GM23248 (cell line): ENCODE measurements around the gene FAM53A. TPM values are rescaled to one million over a fixed set of nuclear protein-coding genes. Genes with fewer than 3 reads are reported as not detected.

Experiments
- DNase-seq: peaks from one replicate; pipeline ENCODE4 v3.0.0-alpha.2; 2015
- H2AFZ ChIP-seq: fragments of 200-600 bp; sonication (generic); 2 replicates; pipeline ENCODE4 v1.6.1; 2016; ENCODE audit warnings: antibody characterized with exemption
- H3F3A ChIP-seq: fragments of 200-600 bp; sonication (generic); 2 replicates; pipeline ENCODE4 v1.6.1; 2016; ENCODE audit warnings: mild to moderate bottlenecking, antibody characterized with exemption, mixed run types; ENCODE audit not compliant: insufficient read depth
- H3K27ac ChIP-seq: fragments of 200-600 bp; sonication (generic); 2 replicates; pipeline ENCODE4 v1.5.1; 2016; ENCODE audit warnings: mild to moderate bottlenecking
- H3K27me3 ChIP-seq: fragments of 200-600 bp; sonication (generic); replicated peaks from 2 replicates; pipeline ENCODE4 v1.6.1; 2016; ENCODE audit warnings: mild to moderate bottlenecking; ENCODE audit not compliant: insufficient read depth
- H3K36me3 ChIP-seq: fragments of 200-600 bp; sonication (generic); 2 replicates; pipeline ENCODE4 v1.6.1; 2016; ENCODE audit warnings: low read depth, mild to moderate bottlenecking
- H3K4me1 ChIP-seq: fragments of 200-600 bp; sonication (generic); 2 replicates; pipeline ENCODE4 v1.6.1; 2016; ENCODE audit warnings: mild to moderate bottlenecking; ENCODE audit not compliant: insufficient read depth
- H3K4me2 ChIP-seq: fragments of 200-600 bp; sonication (generic); one replicate; pipeline ENCODE4 v1.6.1; 2016; ENCODE audit warnings: mild to moderate bottlenecking; ENCODE audit not compliant: unreplicated experiment
- H3K4me3 ChIP-seq: fragments of 200-600 bp; sonication (generic); 2 replicates; pipeline ENCODE4 v1.5.1; 2016; ENCODE audit warnings: mild to moderate bottlenecking
- H3K79me2 ChIP-seq: fragments of 200-600 bp; sonication (generic); 2 replicates; pipeline ENCODE4 v1.6.1; 2016; ENCODE audit warnings: mild to moderate bottlenecking; ENCODE audit not compliant: insufficient read depth
- H3K9ac ChIP-seq: fragments of 200-600 bp; sonication (generic); 2 replicates; pipeline ENCODE4 v1.6.1; 2016; ENCODE audit warnings: mild to moderate bottlenecking
- H3K9me2 ChIP-seq: fragments of 200-600 bp; sonication (generic); 2 replicates; pipeline ENCODE4 v1.6.1; 2016; ENCODE audit warnings: mixed run types, mild to moderate bottlenecking, moderate library complexity; ENCODE audit not compliant: insufficient read depth
- H3K9me3 ChIP-seq: fragments of 200-600 bp; sonication (generic); one replicate; pipeline ENCODE4 v1.6.1; 2017; ENCODE audit warnings: low read depth
- H4K20me1 ChIP-seq: fragments of 200-600 bp; sonication (generic); 2 replicates; pipeline ENCODE4 v1.6.0; 2016; ENCODE audit not compliant: insufficient read depth
- EZH2 ChIP-seq: fragments of 200-600 bp; sonication (generic); IDR thresholded peaks from 2 replicates; pipeline ENCODE4 v1.6.1; 2018; ENCODE audit warnings: antibody characterized with exemption, mild to moderate bottlenecking; ENCODE audit not compliant: insufficient read depth, poor library complexity, severe bottlenecking
- EZH2phosphoT487 ChIP-seq: fragments of 200-600 bp; sonication (generic); IDR thresholded peaks from 2 replicates; pipeline ENCODE4 v1.6.1; 2018; ENCODE audit warnings: antibody characterized with exemption, moderate library complexity, mild to moderate bottlenecking, low read depth; ENCODE audit not compliant: insufficient read depth
- WGBS, 2 experiments: methylation state at CpG; one replicate each; pipeline ENCODE4 v1.1.6; 2015 to 2017; ENCODE audit warnings: low lambda C conversion rate in 2 of 2, low coverage in 1 of 2; ENCODE audit errors: missing lambda C conversion rate in 2 of 2; 5-methylcytosine and 5-hydroxymethylcytosine counted together
- in situ Hi-C: fragments of 300-500 bp; cut with MboI; formaldehyde crosslinking; loops from 2 replicates; pipeline ENCODE4 v1.15.0; 2020
- polyA plus RNA-seq: library from polyadenylated mRNA; unstranded; fragments of >200 nt; fragmentation: Nextera tagmentation; extraction: Ambion mirVana; gene quantifications from 2 replicates; pipeline ENCODE4 v1.2.1, GENCODE V29; 2016
- total RNA-seq: library from RNA; depleted of rRNA; stranded (reverse); fragments of >200 nt; shearing (Covaris generic); gene quantifications from 2 replicates; pipeline ENCODE4 v1.2.3, GENCODE V29; 2014

Gene FAM53A
- total and polyA plus RNA-seq, 2 experiments from 2014 or later: 2.8 to 3.8 TPM

DNA sequence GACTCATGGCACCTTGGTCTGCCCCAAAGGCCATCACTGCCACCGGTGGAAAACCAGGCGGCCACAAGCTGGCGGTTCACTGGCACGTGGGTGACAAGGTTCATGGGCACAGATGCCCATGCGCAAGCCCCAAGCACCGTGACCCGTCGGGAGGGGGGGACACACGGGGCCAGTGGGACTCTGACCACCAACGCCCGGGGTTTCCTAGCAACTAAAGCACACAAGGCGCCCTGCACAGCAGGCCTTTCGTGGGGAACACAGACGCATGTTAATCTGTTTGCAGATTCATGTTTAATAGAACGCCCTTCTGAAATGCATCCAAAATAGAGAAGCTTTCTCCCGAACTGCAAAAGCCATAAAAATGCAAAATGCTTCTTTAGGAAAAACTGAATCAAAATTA lies 43.9 kb downstream of the FAM53A start:
- H3K4me2 ChIP-seq: no peak overlapping the region
- in situ Hi-C loops: no loop called here
- WGBS, 2 experiments: 72 to 73% methylated on average over 14 to 16 of the region's 16 CpGs

DNA sequence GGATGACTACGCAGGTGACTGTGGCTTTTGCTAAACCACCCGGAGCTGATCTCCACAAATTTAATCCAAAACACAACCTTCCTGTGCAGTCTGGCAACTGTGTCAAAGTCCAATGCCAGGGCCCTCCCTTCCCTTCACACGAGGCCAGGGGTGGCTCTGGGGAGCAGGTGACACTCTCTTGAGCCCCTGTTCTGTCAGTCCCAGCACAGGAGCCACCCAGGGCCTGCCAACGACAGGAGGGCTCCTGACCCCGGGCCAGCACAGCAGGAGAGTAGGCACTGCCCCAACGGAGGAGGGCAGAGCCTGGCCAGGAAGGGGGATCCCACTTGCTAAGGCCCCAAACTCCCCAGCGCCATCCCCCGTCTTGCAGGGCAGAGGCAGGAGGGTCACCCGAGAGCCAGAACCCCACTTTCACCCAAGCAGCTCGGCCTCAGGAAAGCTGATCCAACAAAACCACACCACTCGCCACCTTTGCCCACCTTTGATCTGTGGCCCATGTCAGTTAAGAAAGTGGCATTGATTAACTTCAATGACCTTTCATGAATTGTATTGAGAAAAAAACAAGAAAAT lies 44.7 kb downstream of the FAM53A start:
- WGBS, 2 experiments: 78 to 80% methylated on average over 11 of the region's 11 CpGs
- Histone ChIP-seq H3K27me3 (no peaks in the 10 kb centered on the region), H3K4me2 (no peak overlapping the region), H3K27ac (no peak overlapping the region), H2AFZ (no peak overlapping the region), H3K79me2 (no peaks in the 10 kb centered on the region), H3K9me3 (no peaks in the 10 kb centered on the region), H3K4me3 (no peak overlapping the region), H3K9ac (no peak overlapping the region), H3K9me2 (no peaks in the 10 kb centered on the region), H3K4me1 (no peaks in the 10 kb centered on the region), H3F3A (no peaks in the 10 kb centered on the region), H3K36me3 (no peaks in the 10 kb centered on the region), H4K20me1 (no peaks in the 10 kb centered on the region)
- TF ChIP-seq EZH2phosphoT487 (no peak), EZH2 (no peak)
- no peak for DNase-seq
- in situ Hi-C loops: no loop called here

More for the DNA sequence above, 43.9 kb downstream of the FAM53A start:
- Histone ChIP-seq H3K9ac (no peak overlapping the region), H3K27ac (no peak overlapping the region), H3K9me3 (no peaks in the 10 kb centered on the region), H2AFZ (no peak overlapping the region), H3K27me3 (no peaks in the 10 kb centered on the region), H3K36me3 (no peaks in the 10 kb centered on the region), H3K4me1 (no peaks in the 10 kb centered on the region), H3F3A (no peaks in the 10 kb centered on the region), H3K4me3 (no peak overlapping the region), H4K20me1 (no peaks in the 10 kb centered on the region), H3K9me2 (no peaks in the 10 kb centered on the region), H3K79me2 (no peaks in the 10 kb centered on the region)
- no peak for DNase-seq
- TF ChIP-seq EZH2 (no peak), EZH2phosphoT487 (no peak)

DNA sequence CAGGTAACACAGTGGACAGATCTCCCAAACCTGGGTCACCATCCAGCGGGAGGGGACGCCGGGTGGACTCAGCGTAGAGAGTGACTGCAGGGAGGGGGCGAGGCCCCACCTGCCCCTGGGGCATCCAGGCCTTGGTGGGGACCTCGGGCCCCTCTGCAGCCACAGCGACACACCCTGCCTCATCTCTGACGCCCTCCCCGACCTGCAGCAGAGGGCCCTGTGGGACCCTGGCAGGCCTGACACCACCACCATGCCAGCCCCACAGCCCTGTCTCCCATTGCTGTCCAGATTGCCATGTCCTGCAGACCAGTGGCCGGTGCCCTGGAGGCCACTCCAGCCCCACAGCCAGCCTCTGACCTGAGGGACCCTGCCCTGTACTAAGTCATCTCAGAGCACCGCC lies 45.2 kb downstream of the FAM53A start:
- Histone ChIP-seq H3K27me3 (no peaks in the 10 kb centered on the region), H3K9me3 (no peaks in the 10 kb centered on the region), H3K36me3 (no peaks in the 10 kb centered on the region), H3K9ac (no peak overlapping the region), H3K4me1 (no peaks in the 10 kb centered on the region), H3K9me2 (no peaks in the 10 kb centered on the region), H3K79me2 (no peaks in the 10 kb centered on the region), H3K4me3 (no peak overlapping the region), H4K20me1 (no peaks in the 10 kb centered on the region), H3K27ac (no peak overlapping the region), H2AFZ (no peak overlapping the region), H3F3A (no peaks in the 10 kb centered on the region), H3K4me2 (no peak overlapping the region)
- TF ChIP-seq EZH2phosphoT487: no peak
- TF ChIP-seq EZH2: no peak
- 72 to 82% methylated on average over 10 to 11 of the region's 11 CpGs for WGBS, 2 experiments
- DNase-seq: no peak
- in situ Hi-C loops: no loop called here

DNA sequence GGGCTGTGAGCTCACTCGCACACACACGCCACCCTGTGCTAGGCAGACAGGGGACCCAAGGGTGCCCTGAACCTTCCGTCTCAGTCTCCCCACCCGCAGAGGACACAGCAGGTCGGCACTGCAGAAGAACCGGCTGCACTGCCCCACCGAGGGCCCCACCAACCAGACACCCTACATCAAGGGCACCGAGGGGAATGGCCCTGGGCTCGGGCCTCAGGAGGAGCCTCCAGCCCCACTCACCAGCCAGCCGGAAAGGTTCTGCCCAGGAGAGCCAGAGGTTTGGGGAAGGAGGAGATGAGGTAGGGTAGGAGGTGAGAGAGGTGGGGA lies 45.9 kb downstream of the FAM53A start:
- no peaks in the 10 kb centered on the region for H3K27me3 ChIP-seq
- H3K9me3 ChIP-seq: no peaks in the 10 kb centered on the region
- H3K4me2 ChIP-seq: no peak overlapping the region
- no peaks in the 10 kb centered on the region for H3K36me3 ChIP-seq
- H3K9me2 ChIP-seq: no peaks in the 10 kb centered on the region
- no peak for DNase-seq
- WGBS, 2 experiments: 82 to 85% methylated on average over 9 to 10 of the region's 10 CpGs
- in situ Hi-C loops: no loop called here
- no peak overlapping the region for H3K4me3 ChIP-seq
- H3K9ac ChIP-seq: no peak overlapping the region
- TF ChIP-seq EZH2phosphoT487 (no peak), EZH2 (no peak)
- H3K27ac ChIP-seq: no peak overlapping the region
- H3K4me1 ChIP-seq: no peaks in the 10 kb centered on the region
- H3F3A ChIP-seq: no peaks in the 10 kb centered on the region
- H4K20me1 ChIP-seq: no peaks in the 10 kb centered on the region
- no peaks in the 10 kb centered on the region for H3K79me2 ChIP-seq
- H2AFZ ChIP-seq: no peak overlapping the region

DNA sequence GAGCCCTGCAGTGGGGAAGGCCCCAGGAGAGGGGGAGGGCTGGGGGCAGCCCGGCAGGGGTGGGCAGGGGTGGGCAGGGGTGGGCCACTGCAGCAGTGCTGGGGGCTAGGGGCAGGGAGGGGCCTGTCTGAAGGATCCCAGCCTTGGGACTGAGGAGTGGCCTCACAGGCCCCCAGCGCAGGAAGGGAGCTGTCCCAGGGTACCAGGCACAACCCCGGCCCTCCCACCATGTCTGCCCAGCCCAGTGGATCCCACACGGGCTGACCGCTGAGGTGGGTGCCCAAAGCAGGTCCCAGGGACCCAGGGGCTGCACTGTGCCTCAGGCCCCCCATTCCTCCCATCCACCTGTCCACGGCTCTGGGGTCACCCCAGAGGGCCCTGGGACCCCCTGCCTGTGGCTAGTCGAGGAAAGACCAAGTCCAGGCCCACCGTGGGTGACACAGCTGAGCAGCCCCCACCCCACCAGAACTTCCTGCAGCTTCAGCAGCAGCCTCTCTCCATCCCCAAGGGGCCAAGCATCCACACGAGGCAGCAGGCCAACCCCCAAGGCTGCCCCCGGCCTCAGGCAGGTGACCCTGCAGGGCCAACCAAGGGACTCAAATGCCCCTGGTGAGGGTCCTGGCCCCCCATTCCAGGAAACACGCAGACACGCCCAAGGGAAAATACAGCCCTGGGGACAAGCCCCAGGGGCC lies 46.4 kb downstream of the FAM53A start:
- no peaks in the 10 kb centered on the region for H3K27me3 ChIP-seq
- no peaks in the 10 kb centered on the region for H3K79me2 ChIP-seq
- no peak overlapping the region for H3K27ac ChIP-seq
- WGBS, 2 experiments: 53 to 61% methylated on average over 8 to 9 of the region's 12 CpGs
- H2AFZ ChIP-seq: no peak overlapping the region
- H3K9ac ChIP-seq: no peak overlapping the region
- H4K20me1 ChIP-seq: no peaks in the 10 kb centered on the region
- H3K36me3 ChIP-seq: no peaks in the 10 kb centered on the region
- H3K4me1 ChIP-seq: no peaks in the 10 kb centered on the region
- no peak overlapping the region for H3K4me3 ChIP-seq
- no peak overlapping the region for H3K4me2 ChIP-seq
- in situ Hi-C loops: no loop called here
- H3K9me2 ChIP-seq: no peaks in the 10 kb centered on the region
- H3K9me3 ChIP-seq: no peaks in the 10 kb centered on the region
- DNase-seq: no peak
- TF ChIP-seq EZH2phosphoT487: no peak
- no peak for TF ChIP-seq EZH2
- H3F3A ChIP-seq: no peaks in the 10 kb centered on the region
